Renal cortical epithelial cell (primary cell): Measurements from ENCODE around the gene ELMOD3. TPM values are rescaled to one million over a fixed set of nuclear protein-coding genes. Genes with fewer than 3 reads are reported as not detected.
"Not testable (repeated sequence)": the region's sequence is repeated elsewhere in the genome, so short reads cannot be mapped to it uniquely, and the experiment has no call there.

Experiments
- DNase-seq: peaks from one replicate; pipeline ENCODE4 v3.0.0-alpha.2; 2011; ENCODE audit warnings: low read depth
- total RNA-seq: library from RNA; depleted of rRNA; stranded (reverse); fragments of >200 nt; gene quantifications from 2 replicates; pipeline ENCODE4 v1.2.3, GENCODE V29; 2014

ELMOD3 gene
- total RNA-seq, 1 donor from 2014 or later, result 18.6 TPM

DNA sequence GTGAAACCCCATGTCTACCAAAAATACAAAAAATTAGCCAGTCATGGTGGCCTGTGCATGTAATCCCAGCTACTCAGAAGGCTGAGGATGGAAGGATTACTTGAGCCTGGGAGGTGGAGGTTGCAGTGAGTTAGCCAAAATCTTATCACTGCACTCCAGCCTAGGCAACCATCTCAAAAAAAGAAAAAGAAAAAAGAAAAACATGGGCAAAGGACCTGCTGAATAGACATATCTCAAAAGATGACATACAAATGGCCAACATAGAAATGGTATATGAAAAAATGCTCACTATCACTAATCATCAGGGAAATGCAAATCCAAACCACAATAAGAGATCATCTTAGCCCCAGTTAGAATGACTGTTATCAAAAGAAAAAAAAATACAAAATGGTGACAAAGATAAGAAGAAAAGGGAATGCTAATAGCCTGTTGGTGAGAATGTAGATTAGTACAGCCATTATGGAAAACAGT, 25.4 kb upstream of the ELMOD3 start:
- no peak for DNase-seq

DNA sequence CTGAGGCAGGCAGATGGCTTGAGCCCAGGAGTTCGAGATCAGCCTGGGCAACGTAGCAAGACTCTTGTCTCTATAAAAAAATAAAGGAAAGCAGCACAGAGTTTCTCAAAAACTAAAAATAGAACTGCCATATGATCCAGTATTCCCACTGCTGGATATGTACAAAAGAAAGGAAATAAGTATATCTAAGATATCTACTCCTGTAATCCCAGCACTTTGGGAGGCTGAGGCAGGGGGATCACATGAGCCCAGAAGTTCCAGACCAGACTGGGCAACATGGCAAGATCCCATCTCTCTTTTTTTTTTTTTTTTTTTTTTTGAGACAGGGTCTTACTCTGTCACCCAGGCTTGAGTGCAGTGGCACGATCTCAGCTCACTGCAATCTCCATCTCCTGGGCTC, 24.9 kb upstream of the ELMOD3 start:
- not testable (repeated sequence) for DNase-seq

DNA sequence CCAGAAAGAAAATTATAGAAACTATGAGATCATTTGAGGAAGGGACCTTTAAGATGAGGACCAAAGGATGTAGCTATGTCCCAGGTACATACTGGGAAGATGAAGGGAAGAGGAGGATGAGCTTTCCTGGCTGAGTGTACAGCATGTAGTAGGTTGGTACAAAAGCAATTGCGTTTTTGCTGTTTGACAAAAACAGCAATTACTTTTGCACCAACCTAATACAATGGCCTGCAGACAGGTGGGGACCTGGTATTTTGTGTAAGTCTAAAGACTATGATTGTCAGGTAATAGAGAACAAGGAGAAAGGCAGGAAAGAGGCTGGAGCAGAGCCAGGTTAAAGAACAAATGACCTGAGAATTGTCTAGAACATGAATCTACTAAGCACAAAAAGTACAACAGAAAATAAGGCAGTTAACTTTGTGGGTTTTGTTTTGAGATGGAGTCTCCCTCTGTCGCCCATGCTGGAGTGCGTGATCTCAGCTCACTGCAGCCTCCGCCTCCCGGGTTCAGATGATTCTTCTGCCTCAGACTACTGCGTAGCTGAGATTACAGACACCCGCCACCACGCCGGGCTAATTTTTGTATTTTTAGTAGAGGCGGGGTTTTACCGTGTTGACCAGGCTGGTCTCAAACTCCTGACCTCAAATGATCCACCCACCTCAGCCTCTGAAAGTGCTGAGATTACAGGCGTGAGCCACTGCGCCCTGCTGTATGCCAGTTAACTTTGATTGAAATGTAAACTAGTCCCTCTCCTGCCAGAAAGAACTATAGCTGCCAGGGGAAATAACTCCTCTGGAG, 23.5 kb upstream of the ELMOD3 start:
- no peak for DNase-seq

DNA sequence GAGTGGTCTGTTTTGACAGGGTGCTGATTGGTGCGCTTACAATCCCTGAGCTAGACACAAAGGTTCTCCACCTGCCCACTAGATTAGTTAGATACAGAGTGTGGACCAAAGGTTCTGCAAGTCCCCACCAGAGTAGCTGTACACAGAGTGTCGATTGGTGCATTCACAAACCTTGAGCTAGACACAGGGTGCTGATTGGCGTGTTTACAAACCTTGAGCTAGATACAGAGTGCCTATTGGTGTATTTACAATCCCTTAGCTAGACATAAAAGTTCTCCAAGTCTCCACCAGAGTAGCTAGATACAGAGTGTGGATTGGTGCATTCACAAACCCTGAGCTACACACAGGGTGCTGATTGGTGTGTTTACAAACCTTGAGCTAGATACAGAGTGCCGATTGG, 20.7 kb upstream of the ELMOD3 start:
- not testable (repeated sequence) for DNase-seq

DNA sequence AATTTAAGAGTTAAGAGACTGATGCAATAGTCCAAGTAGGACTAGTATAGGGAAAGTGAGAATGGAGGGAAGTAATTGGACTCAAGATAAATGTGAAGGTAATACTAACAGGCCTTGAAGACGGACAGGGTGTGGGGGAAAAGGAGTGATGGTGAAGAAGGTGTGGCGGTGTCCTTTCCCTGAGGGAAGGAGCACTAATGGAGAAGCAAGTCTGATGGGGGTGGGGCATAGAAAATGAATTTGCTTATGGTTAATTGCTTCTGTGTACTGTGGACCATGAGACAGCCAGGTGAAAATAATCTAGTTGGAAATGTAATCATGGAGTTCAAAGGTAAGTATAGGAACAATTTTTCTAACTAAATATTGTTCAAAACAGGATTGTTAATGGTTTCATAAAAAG, 19.6 kb upstream of the ELMOD3 start:
- no peak for DNase-seq

DNA sequence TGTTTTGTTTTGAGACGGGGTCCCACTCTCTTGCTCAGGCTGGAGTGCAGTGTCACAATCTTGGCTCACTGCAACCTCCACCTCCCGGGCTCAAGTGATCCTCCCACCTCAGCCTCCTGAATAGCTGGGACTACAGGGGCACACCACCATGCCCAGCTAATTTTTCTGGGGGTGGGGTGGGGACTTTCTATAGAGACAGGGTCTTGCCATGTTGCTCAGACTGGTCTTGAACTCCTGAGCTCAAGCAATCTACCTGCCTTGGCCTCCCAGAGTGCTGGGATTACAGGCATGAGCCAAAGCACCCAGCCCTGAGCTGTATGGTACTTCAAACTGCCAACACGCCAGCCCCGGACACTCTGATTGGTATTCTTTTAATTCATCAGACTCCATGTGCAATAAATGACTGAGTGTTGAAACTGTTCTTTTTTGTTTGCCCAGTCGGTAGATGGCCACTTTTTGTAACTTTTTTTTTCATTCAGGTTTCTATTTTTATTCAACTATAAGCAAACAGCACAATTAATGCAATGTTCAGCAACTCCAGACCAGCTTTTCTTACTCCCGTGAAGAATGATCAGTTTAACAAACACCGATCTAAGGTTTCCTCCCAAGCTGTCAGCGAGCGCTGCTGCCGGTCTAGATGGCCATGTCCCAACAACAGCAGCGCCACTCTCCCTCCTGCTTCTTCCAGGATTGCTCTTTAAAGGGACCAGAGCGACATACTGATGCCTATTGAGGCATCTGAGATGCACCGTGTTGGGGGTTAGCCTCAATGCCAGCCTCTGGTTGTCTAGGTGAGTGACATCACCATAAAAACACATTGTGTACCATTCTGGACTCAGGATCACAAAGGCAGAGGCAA, 14.3 kb upstream of the ELMOD3 start:
- no peak for DNase-seq

DNA sequence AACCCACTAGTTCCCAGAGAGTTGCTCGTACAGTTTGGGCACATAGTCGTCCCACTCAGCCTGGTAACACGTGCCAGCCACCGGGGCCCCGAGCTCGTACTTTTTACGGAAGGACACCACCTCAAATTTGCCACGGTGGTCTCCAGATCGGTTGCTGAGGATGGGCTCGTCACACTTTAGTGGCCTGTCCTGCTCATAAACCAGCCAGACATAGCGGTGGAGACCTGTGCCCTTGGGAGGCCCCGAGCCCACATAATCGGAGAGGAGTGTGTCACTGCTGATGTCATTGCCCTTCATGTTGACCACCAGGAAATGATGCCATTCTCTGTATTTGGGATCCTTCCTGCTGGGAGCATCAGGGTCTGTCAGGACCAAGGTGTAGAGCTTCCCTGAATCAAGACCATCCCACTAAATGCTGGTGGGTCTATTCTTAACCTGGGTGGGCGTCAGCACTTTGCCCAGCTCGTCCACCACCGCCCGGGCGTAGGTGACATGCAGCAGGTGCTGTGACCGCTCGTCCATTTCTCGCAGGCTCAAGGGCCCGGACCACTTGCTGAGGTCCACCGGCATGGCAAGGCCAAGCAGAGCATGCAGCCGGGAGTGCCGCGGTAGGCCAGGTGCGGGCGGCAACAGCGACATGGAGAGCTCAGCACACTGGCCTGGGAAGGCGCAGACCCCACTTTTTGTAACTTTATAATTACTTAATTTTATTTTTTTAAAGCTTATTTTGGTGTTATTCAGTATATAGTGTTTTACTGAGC, 13.1 kb upstream of the ELMOD3 start:
- DNase-seq, result no peak

DNA sequence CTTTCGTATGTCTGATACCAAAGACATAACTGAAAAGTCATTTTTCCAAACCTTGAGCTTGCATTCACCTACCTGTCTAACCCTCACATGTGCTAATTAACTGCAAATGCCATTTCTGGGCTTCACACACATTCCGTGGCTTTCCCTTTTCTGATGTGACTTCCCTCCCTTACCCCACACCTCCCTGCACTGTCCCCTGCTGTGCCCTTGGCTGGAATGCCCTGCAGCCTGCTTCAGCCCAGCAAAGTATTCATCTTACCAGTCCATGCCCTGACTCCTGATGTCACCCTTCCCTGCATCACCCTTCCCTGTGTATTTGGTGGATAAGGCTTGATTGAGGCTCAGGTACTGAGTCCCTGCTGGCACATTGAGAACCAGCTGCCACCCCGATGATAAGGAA, 12.4 kb upstream of the ELMOD3 start:
- DNase-seq, result no peak

DNA sequence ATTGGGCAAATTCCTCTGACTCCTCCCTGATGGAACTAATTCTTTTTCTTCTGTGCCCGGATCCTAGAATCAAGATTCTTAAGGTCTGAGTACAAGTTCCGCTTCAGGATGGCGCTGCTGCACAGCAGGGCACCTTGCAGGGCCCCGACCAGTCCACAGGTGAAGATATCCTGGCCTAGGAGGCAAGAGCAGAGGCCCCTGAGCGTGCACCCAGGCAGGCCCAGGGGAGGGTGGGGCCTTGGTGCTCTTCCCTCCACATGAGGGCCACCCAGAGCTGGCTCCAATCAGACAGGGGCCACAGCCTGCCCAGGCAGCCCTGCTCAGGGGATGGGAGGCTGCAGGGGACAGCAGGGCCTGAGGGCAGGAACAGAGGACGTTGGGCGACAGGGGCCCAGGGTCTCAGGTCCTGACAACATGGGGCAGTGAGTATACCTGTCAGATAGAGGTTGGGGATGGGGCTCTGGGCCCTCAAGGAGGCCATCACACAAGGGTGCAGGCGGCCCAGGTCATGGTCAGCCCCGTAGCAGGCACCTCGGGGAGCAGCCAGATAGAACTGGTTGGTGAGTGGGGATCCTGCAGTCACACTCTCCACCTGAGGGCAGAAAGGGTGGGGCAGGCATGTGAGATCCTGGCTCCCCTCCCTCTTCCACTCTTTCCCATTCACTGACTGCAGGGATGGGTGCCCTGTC, 11.2 kb upstream of the ELMOD3 start:
- not testable (repeated sequence) for DNase-seq

DNA sequence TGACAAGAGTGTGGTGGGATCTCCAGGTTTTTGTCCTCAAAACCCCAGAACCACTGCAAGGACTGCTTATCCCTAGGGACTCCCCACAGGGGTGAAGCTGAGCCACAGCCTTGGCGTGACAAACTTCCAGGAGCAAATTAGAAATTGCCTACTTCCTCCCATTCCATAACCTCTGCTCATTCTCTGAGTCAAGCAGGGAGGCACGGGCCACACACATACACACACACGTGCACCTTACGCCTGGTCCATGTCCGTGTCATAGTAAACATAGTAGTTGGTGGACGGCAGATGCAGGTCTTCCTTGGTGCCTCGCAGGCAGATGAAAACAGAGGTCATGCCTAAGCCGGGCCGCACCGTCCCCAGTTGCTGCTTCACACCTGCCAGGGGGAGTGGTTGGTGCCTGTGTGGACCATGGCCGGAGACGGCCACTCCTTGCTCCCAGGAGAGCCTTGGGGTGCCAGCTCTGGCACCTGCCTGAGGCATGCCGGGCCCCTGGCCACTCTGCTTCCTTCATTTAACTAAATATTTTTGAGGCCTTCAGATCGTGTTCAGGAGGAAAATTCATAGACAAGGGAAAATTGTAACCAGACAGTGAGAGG, 10.1 kb upstream of the ELMOD3 start:
- DNase-seq, result no peak

DNA sequence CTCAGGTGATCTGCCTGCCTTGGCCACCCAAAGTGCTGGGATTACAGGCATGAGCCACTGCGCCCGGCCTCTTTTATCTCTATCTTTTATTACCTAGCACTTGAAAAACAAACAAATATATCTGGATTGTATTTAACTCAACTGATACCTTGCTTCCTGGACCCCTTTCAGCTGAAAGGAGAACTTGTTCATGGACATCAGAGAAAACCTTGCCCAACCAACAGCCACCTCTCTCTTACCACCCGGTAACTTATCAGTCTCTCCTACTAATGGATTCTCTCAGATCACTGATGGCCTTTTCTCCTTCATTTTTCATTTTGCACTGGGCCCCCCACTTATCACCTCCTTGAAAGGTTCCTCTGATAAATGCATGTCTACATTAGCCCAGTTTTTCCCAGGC, 7.0 kb upstream of the ELMOD3 start:
- no peak for DNase-seq

DNA sequence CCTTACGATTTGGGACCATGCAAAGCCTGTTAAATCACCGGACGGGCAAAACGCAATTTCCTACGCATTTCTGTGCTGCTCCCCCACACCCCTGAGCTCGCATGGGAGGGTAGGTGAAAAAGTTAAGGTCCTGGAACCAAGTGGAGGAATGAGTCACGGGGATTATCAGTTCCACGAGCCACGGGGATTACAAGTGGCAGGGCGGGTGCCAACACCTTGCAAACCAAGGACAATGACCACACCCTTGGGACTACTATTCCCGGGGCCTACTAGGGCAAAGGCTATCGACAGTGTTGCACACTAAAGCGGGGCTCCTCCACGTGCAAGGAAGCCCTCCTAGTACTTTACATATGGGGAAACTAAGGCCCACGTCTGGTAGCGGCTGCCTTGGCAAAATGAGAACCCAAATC, 688 bp upstream of the ELMOD3 start:
- DNase-seq, result peak; percentile 8

DNA sequence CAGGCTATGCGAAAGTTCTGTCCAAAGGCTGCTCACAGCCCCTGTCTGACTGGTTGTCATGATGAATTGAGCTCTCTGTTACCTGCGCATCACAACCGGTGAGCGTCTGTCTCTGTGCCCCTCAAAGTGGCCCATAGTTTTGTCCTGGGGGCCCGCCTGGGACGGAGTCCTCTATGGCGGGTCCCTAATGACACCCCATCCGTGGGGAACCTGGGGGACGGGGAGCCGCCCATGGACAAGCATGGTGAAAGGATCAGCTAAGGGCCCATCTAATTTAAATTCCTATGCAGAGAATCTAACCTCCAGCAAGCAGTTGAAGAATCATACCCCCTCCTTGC, 473 bp downstream of the ELMOD3 start:
- DNase-seq, result no peak

DNA sequence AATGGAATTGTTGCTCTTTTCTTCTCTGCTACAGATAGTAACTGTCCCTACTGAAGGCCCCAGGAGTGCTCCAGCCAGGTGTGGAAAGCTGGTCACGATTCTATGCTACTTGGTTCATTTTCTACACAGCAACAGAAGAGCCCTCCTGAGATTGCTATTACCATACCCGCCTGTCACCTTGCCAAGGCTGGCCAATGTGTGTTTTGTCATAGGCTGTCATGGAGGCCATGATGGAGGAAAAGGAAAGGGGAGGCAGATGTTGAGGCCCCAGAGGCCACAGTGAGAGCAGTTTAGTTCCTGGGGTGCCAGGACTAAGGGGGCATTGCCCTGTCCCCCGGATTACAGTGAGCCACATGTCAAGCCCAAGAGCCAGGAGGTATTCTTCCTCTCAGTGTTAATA, 952 bp downstream of the ELMOD3 start:
- no peak for DNase-seq

DNA sequence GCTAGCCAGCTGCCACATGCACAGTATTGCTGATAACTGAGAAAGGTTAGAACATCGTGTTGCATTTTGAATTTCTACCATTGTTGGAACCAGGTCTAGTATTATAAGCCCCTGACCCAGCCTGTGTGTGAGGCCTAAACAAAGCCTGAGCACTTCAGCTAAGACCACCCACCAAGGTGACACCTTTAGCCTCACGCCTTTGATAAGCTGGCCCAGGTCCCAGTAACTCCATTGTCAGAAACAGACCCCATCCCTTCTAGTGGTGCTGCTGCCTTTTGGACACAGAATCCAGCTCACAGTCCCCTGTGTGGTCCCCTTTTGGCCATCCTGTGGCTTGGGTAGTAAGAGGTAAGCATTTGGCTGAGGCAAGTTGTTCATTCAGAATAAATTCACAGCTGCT, 1.6 kb downstream of the ELMOD3 start:
- no peak for DNase-seq

DNA sequence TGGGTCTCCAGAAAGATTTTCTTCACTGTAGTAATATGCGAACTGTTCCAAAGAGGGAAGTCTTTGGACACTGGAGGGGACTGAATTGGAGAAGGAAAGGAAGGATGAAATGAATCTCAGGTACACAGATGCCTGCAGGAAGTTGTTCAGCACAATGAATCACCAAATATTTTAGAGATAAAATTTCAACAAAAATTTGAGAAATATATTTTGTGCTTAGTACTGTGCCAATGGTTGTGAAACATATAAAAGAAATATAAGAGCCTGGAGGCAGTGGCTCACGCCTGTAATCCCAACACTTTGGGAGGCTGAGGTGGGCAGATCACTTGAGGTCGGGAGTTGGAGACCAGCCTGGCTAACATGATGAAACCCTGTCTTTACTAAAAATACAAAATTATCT, 3.2 kb downstream of the ELMOD3 start:
- DNase-seq, result no peak

DNA sequence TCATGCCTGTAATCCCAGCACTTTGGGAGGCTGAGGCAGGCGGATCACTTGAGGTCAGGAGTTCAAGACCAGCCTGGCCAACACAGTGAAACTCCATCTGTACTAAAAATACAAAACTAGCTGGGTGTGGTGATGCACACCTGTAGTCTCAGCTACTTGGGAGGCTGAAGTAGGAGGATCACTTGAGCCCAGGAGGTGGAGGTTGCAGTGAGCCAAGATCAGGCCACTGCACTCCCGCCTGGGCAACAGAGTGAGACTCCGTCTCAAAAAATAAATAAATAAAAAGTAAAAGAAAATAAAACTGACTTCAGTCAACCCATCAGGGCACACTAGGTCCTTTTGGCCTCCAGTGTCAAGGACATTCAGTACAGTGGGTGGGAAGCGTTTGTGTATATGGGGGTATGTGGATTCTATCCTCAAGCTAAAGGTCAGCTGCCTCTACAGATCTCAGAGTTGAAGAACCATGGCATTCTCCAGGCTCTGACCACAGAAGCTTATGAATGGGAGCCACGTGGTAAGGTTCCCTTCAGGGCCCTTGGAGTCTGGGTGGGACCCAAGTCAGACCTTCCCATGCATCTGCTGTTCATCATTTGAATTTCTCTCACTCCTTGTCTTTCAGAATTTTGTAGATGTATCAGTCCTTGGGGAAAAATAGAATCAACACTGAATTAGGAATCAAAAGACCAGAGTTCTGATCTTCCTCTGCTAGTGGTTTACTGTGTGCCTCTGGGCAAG, 8.3 kb downstream of the ELMOD3 start:
- not testable (repeated sequence) for DNase-seq

DNA sequence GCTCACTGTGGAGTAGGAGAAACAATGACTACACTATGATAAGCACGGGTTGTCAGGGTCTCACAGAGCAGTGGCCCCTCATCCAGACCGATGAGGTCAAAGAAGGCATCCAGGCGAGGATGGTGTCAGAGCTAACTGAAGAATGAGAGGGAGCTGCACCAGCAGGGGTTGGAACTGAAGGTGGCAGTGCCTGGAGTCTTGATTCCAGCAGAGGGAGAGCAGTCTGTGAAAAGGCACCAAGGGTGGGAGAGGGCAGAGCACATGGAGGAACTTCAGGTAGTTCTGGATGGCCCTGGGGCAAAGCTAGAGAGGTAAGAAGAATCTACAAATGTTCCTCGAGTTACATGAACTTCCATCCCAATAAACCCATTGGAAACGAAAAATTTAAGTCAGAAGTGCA, 12.6 kb downstream of the ELMOD3 start:
- no peak for DNase-seq

DNA sequence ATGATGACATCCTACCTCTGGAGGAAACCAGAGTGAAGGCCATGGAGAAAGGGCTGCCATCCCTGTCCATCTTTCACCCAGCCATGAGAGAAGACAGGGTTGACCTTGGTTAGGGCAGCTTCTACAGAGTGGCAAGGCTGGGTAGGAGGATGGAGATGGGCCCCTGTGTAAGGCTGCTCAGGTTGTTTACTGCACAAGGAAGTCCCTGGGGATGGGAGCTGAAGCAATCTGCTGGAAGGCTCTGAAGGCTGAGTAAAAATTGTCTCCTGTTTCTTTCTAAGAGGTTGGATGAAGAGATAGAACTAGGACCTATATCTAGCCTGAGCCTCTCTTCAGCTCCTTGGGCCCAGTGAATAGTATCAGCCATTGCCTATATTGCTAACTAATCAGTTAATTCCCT, 14.4 kb downstream of the ELMOD3 start:
- DNase-seq, result no peak

DNA sequence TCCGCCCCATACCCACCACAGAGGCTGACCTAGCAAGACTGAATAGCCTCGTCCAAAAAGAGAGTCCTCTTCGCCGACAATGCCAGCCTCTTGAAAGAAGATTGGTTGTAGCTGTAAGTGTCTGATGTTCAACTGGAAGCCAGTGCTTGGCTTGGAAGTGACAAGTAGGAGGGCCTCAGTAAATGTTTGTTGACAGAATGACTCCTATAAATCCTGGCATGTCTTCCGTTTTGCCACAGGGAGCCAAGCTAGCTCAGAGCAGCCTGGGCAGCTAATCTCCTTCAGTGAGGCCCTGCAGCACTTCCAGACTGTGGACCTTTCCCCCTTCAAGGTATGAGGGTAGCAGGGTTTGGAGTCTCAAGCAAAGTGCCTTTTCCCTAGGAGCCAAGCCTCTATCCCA, 14.9 kb downstream of the ELMOD3 start:
- DNase-seq, result no peak

DNA sequence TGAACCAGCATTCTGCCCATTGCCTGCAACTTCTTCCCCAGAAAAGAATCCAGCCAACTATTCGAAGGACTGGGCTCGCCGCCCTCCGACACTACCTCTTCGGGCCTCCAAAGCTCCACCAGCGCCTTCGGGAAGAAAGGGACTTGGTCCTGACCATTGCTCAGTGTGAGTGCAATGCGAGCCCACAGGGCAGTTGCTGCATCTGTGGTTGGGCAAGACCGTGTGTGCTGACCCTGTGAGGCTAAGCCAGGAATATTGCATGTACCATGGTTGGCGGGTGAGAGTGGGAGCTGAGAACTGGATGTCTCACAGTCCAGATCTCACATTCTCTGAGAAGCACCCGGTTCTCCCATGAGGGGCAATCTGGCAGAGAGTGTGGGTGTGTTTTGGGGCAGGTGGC, 16.5 kb downstream of the ELMOD3 start:
- no peak for DNase-seq
